Activated CD4-positive, alpha-beta T cell treated with anti-CD3 and anti-CD28 coated beads, Interleukin-2, amount 10 ng/mL, durations not matched to agents 24 days and 14 days (primary cell): ENCODE data around the gene ITLN1. TPM values are rescaled to one million over a fixed set of nuclear protein-coding genes. Genes with fewer than 3 reads are reported as not detected.

Source experiments
- DNase-seq: peaks from one replicate; pipeline ENCODE4 v3.0.0; 2022
- H3K27ac Mint-ChIP-seq: one replicate; pipeline ENCODE4 v1.8.0; 2022; ENCODE audit warnings: mild to moderate bottlenecking, mixed read lengths
- H3K27me3 Mint-ChIP-seq: one replicate; pipeline ENCODE4 v1.8.0; 2022; ENCODE audit warnings: mixed read lengths
- H3K36me3 Mint-ChIP-seq: one replicate; pipeline ENCODE4 v1.8.0; 2022; ENCODE audit warnings: low read depth, mild to moderate bottlenecking, mixed read lengths
- H3K4me1 Mint-ChIP-seq: one replicate; pipeline ENCODE4 v1.8.0; 2021; ENCODE audit warnings: mixed read lengths
- H3K4me3 Mint-ChIP-seq: one replicate; pipeline ENCODE4 v1.8.0; 2022; ENCODE audit warnings: mild to moderate bottlenecking, moderate library complexity, mixed read lengths
- H3K9me3 Mint-ChIP-seq: one replicate; pipeline ENCODE4 v1.8.0; 2021; ENCODE audit warnings: mixed read lengths
- intact Hi-C: fragments of 100-400 bp; cut with micrococcal nuclease; formaldehyde crosslinking; loops from one replicate; pipeline ENCODE4 v1.15.1; 2023
- total RNA-seq: library from RNA; stranded (reverse); gene quantifications from 2 replicates; pipeline ENCODE4 v1.2.3, GENCODE V29; 2022

ITLN1 gene
- total RNA-seq, 1 donor from 2014 or later, result not detected

DNA sequence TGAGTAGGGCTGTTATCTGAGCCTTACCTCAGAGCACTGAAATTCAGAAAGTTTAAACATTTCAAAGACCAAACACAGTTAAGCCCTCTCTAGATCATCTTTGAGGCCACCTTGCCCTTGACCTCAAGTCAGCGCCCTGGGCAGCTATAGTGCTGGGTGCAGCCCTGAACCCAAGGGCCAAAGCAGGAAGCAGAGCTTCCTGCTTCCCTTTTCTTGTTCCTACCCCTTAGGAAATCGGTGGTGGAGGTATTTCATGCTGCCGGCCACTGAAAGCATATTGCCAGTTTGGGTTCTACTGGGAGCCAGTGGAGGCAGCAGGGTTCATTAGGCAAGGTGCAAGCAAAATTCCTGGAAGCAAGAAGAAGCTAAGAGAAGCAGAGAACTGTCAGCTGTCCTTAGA is 48.4 kb downstream of the ITLN1 start:
- Mint-ChIP-seq H3K4me1 (peaks cover 43% of the 10 kb centered on the region), H3K4me3 (peak overlapping the region; percentile 50), H3K27ac (peak overlapping the region; percentile 90), H3K9me3 (no peaks in the 10 kb centered on the region), H3K27me3 (no peaks in the 10 kb centered on the region), H3K36me3 (no peaks in the 10 kb centered on the region)
- intact Hi-C loops, result loop anchor here (5.0 kb wide), 1 partner anchor 261 kb away; the partner anchor contains the start of gene KLHDC9
- DNase-seq, result no peak

DNA sequence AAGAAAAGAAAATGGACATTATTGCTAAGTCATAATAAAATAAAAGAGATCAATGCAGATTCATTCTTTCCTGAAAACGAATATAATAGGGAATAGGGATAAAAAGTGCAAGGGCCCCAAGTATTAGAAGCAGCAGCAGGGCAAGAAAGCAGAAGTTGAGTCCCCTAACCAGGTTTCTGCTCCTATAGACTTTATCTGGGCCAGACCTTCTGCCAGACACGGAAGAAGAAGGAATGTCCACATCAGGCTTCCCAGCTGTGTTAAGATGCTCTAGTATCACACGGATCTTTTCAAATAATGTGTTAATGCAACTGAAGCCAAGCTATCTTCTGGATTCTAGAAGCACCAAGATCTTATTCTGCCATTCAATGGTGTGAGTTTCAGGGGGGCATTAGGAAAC is 49.2 kb downstream of the ITLN1 start:
- Mint-ChIP-seq H3K4me1 (peaks cover 43% of the 10 kb centered on the region), H3K9me3 (no peaks in the 10 kb centered on the region), H3K27ac (no peak overlapping the region), H3K36me3 (no peaks in the 10 kb centered on the region), H3K4me3 (no peak overlapping the region), H3K27me3 (no peaks in the 10 kb centered on the region)
- intact Hi-C loops, result loop anchor here (1.0 to 5.0 kb wide), 5 partner anchors 41 to 262 kb away; partner anchors contain the start of gene KLHDC9
- no peak for DNase-seq

DNA sequence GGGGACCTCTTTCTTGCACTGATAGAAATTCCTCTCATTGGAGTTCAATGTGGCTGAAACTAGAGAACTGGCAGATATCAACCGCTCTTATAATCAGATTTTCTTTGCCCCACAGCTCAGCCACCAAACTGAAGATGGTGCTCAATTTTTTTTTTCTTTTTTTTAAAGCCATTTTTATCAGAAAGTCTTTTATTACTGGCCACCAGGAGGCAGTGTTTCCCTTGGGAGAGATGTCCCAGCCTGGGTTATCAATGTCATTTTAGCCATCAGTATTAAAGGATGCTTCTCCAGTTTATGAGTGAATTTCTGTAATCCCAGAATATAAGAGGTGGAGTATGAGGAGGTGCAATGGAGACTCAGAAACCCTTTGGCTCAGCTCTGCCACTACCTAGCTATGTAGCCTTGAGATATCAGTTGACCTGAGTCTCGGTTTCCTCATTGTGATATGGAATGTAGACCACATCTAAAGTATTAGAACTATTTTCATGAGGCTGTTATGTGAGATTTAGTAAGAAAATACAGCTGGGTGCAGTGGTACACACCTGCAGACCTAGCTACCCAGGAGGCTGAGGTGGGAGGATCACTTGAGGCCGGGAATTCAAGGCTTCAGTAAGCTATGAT is 49.9 kb downstream of the ITLN1 start:
- H3K4me3 Mint-ChIP-seq, result no peak overlapping the region
- H3K27me3 Mint-ChIP-seq, result no peaks in the 10 kb centered on the region
- H3K27ac Mint-ChIP-seq, result no peak overlapping the region
- intact Hi-C loops, result loop anchor here (1.0 to 5.0 kb wide), 5 partner anchors 42 to 262 kb away; partner anchors contain the start of gene KLHDC9
- no peaks in the 10 kb centered on the region for H3K9me3 Mint-ChIP-seq
- DNase-seq, result peak; percentile 85
- no peaks in the 10 kb centered on the region for H3K36me3 Mint-ChIP-seq
- H3K4me1 Mint-ChIP-seq, result peaks cover 46% of the 10 kb centered on the region

DNA sequence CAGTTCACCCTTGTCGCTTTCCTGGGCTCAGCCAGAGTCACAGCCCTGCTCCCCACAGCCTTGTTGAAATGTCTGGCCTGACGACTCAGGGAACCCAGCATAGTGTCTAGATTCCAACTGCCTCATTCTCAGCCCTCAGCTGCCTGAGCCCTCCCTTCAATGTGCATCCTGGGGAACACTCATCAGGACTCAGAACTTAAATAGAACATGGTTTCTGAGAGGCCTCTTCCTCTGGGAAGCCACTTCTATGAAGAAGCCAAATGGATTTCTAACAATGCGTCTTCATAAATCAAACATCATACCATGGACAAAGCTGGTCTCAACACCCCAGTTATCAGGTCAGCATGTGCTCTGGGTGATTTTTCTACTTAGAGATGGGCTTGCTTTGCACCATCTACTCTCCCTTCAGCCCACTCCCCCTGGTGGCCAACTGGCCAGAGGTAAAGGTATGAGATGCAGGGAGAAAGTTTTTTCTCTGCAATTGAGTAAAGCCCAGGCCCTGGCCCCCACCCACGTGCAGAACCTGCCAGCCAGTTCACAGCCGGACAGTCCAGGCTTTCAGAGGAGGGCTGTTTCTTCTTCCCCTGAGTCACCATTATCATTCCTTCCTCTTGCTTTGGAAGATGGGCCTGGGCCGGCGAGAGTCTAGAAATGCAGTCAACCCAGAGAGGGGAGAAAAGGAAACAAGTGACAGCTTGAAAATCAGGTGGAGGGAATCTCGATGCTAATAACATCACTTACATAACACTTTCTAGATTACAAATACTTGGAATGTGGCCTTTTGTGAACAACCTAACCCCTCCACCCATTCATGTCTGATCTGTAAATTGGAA is 54.4 kb downstream of the ITLN1 start:
- intact Hi-C loops, result loop anchor here (2.0 kb wide), 3 partner anchors 54 to 150 kb away; no protein-coding TSS in a partner anchor

GRCh38 chr1:160829766-160830165 is 55.2 kb downstream of the ITLN1 start:
- Mint-ChIP-seq H3K9me3 (no peaks in the 10 kb centered on the region), H3K27me3 (no peaks in the 10 kb centered on the region), H3K4me3 (no peak overlapping the region), H3K4me1 (peaks cover 9% of the 10 kb centered on the region), H3K27ac (no peak overlapping the region), H3K36me3 (no peaks in the 10 kb centered on the region)
- intact Hi-C loops, result loop anchor here (2.0 kb wide), 3 partner anchors 53 to 149 kb away; no protein-coding TSS in a partner anchor
- no peak for DNase-seq

More for the DNA sequence above, 54.4 kb downstream of the ITLN1 start:
- H3K27ac Mint-ChIP-seq, result peak overlapping the region; percentile 22
- peak; percentile 93 for DNase-seq
- no peaks in the 10 kb centered on the region for H3K27me3 Mint-ChIP-seq
- H3K4me3 Mint-ChIP-seq, result no peak overlapping the region
- H3K36me3 Mint-ChIP-seq, result no peaks in the 10 kb centered on the region
- H3K4me1 Mint-ChIP-seq, result peaks cover 13% of the 10 kb centered on the region
- H3K9me3 Mint-ChIP-seq, result no peaks in the 10 kb centered on the region

DNA sequence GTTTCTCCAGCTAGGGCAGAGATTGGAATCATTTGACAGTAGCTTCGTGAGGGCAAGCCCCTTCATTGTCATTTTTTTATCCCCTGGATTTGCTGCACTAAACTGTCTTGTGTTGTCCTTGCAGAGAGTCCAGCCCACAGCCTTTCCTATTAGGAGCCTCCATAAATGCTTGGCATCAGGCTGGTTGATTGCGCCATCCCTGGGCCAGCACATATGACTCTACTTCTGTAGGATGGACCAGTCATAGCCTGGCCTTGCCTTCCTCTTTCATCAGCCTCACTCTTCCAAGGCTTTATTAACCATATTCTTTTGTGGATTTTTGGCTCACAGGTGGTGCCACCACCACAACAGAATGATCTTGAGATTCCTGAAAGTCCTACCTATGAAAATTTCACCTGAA is 57.6 kb downstream of the ITLN1 start:
- H3K4me1 Mint-ChIP-seq, result peaks cover 3% of the 10 kb centered on the region
- intact Hi-C loops, result no loop called here

DNA sequence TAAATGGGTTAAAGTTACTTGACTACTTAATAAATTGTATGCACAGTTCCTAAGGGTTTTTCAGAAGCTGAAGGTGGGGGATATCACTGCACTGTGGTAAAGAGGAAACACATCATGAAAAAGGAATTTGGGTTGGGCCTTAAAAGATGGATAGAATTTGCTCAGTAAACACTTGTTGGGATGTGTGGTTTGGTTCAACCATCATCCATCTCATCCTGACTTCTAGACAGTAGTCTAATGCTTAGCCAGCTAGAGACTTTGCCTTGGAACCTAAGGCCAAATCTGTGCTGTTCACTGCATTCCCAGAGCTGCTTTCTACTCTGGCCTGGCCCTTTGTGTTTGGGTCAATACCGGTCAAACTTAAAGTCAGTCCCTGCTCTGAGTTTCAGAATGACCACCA is 58.4 kb downstream of the ITLN1 start:
- no peak overlapping the region for H3K4me3 Mint-ChIP-seq
- H3K4me1 Mint-ChIP-seq, result peaks cover 3% of the 10 kb centered on the region
- intact Hi-C loops, result no loop called here
- DNase-seq, result no peak
- no peak overlapping the region for H3K27ac Mint-ChIP-seq
- no peaks in the 10 kb centered on the region for H3K27me3 Mint-ChIP-seq
- peaks cover 3% of the 10 kb centered on the region for H3K36me3 Mint-ChIP-seq
- no peaks in the 10 kb centered on the region for H3K9me3 Mint-ChIP-seq

More for the DNA sequence above, 57.6 kb downstream of the ITLN1 start:
- H3K36me3 Mint-ChIP-seq, result peaks cover 3% of the 10 kb centered on the region
- no peak overlapping the region for H3K4me3 Mint-ChIP-seq
- no peaks in the 10 kb centered on the region for H3K9me3 Mint-ChIP-seq
- no peak for DNase-seq
- H3K27ac Mint-ChIP-seq, result no peak overlapping the region
- no peaks in the 10 kb centered on the region for H3K27me3 Mint-ChIP-seq

Other genes with a start within 250 kb of the ITLN1 start
- 113 and 114 TPM in 2 replicates for gene SLAMF1, start 238.1 kb downstream of the ITLN1 start, total RNA-seq
- gene CD48, start 173.4 kb downstream of the ITLN1 start, total RNA-seq, result 206 and 208 TPM in 2 replicates
- gene SLAMF7, start 145.9 kb downstream of the ITLN1 start, total RNA-seq, result 18.4 and 20.7 TPM in 2 replicates
- gene LY9, start 89.0 kb downstream of the ITLN1 start, total RNA-seq, result 0.30 and 0.85 TPM in 2 replicates
- gene CD244, start 22.3 kb downstream of the ITLN1 start, total RNA-seq, result not detected in 2 replicates
- gene ITLN2, start 69.6 kb upstream of the ITLN1 start, total RNA-seq, result not detected in 2 replicates
- 9.1 and 21.4 TPM in 2 replicates for gene F11R, start 136.0 kb upstream of the ITLN1 start, total RNA-seq
- 41.7 and 49.7 TPM in 2 replicates for gene TSTD1, start 153.8 kb upstream of the ITLN1 start, total RNA-seq
- gene USF1, start 160.8 kb upstream of the ITLN1 start, total RNA-seq, result 46.5 and 48.6 TPM in 2 replicates
- gene ARHGAP30, start 184.7 kb upstream of the ITLN1 start, total RNA-seq, result 134 and 139 TPM in 2 replicates
- 0.05 TPM in 1 of 2 replicates, not detected in the other for gene NECTIN4, start 204.4 kb upstream of the ITLN1 start, total RNA-seq
- not detected in 2 replicates for gene KLHDC9, start 213.2 kb upstream of the ITLN1 start, total RNA-seq
- 173 and 178 TPM in 2 replicates for gene PFDN2, start 232.9 kb upstream of the ITLN1 start, total RNA-seq
- gene NIT1, start 232.9 kb upstream of the ITLN1 start, total RNA-seq, result 46.7 and 48.2 TPM in 2 replicates
- 45.7 and 46.2 TPM in 2 replicates for gene DEDD, start 247.5 kb upstream of the ITLN1 start, total RNA-seq